Measurements from ENCODE around the gene LYPD6B.
A peak's percentile ranks its signal among the peaks of the same experiment; 100 is the strongest.
"Not testable (repeated sequence)": the region's sequence is repeated elsewhere in the genome, so short reads cannot be mapped to it uniquely, and the experiment has no call there.

LYPD6B gene

GRCh38 chr2:149221898-149222297 is 183.4 kb downstream of the LYPD6B start:
- no peak for DNase-seq

- no peak for DNase-seq
These were observed 185.1 kb downstream of the LYPD6B start for GRCh38 chr2:149223472-149224095.

- no peak for DNase-seq
These were observed 186.0 kb downstream of the LYPD6B start for GRCh38 chr2:149224543-149224942.

DNA sequence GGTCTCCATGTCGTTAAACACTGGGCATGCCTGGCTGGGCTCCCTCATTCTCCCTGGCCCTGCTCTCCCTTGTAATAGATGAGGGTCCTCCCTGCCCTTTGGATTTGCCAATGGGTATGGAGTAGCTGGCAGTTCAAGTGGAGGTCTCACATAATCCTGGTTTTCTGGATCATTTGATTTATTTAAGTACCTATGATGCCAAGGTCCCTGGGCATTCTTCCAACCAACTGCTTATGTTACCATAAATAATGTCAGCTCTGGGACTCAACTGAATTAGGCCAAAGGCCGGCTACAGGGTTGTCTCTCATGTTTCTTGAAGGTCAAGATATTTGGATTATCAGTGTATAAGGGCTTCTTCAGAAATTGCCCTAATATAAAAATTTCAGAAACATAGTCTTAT is 186.9 kb downstream of the LYPD6B start:
- no peak for DNase-seq

DNA sequence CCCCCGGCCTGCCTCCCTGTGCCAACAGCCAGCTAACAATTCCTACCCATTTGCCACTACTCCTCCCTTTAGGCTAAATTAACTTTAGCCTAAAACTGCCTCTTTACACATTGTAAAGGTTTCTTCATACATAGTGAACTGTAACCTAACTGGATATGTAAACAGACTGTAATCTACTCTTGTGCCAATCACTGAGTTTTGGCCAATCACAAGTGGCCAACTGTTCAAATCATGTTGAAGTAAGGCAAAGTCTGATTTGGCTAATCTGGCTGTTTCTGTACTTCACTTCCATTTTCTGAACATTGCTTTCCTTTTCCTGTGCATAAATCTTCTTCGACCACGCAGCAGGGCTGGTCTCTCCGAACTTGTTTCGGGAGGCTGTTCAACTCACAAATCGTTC is 188.3 kb downstream of the LYPD6B start:
- DNase-seq: no peak

GRCh38 chr2:149235816-149236375 is 197.4 kb downstream of the LYPD6B start:
- no peak for DNase-seq

GRCh38 chr2:149236410-149236809 is 197.9 kb downstream of the LYPD6B start:
- DNase-seq: peak in 1 of 2 experiments; percentile 20

DNA sequence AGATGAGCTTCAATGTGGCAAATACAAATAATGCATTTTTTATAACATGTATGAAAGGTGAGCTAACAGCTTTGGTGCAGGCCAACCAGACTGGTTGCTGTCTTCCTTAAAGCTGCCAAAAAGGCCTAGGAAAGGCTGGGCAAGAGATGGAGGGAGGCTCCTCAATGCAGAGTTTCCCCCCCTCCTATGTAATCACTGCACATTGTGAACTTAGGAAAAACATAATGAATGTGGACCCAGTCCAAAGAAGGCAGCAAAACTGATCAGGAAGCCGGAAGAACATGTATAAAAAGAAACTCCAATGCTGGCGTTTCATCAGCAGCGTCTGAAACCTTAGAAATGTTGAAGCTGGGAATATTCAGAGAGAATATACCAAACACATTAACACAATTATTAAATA is 207.7 kb downstream of the LYPD6B start:
- no peak for DNase-seq

DNA sequence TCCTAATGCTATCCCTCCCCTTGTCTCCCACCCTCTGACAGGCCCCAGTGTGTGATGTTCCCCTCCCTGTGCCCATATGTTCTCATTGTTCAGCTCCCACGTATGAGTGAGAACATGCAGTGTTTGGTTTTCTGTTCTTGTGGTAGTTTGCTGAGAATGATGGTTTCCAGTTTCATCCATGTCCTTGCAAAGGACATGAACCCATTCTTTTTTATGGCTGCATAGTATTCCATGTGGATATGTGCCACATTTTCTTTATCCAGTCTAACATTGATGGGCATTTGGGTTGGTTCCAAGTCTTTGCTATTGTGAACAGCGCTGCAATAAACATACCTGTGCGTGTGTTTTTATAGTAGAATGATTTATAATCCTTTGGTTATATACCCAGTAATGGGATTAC is 212.9 kb downstream of the LYPD6B start:
- DNase-seq: not testable (repeated sequence)

DNA sequence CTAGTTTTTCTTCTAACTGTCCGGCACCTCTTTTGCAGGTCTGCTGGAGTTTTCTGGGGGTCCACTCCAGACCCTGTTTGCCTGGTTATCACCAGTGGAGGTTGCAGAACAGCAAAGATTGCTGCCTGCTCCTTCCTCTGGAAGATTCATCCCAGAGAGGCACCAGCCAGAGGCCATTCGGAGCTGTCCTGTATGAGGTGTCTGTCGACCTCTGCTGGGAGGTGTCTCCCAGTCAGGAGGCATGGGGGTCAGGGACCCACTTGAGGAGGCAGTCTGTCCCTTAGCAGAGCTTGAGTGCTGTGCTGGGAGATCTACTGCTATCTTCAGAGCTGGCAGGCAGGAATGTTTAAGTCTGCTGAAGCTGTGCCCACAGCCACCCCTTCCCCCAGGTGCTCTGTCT is 218.4 kb downstream of the LYPD6B start:
- DNase-seq: not testable (repeated sequence)

GRCh38 chr2:149258531-149258930 is 220.0 kb downstream of the LYPD6B start:
- peak in 1 of 2 experiments; percentile 17 for DNase-seq

DNA sequence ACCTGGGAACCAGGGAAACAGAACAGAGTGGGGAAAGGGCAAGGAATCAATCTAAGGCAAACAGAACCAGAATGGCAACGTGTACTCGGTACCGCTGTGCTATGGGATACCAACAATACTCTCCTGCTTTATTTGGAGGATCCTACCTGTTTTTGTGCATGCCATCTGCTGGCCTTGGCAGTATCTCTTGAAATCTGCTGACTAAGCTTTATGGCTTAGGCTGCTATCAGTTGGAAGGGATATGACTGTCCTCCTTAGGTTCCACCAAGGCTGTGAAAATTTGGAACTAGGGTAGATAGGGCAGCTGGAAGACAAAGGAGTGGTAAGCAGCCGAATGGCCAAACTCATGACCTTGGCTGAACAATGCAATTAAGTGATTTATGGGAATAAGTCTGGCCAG is 220.6 kb downstream of the LYPD6B start:
- DNase-seq: no peak

DNA sequence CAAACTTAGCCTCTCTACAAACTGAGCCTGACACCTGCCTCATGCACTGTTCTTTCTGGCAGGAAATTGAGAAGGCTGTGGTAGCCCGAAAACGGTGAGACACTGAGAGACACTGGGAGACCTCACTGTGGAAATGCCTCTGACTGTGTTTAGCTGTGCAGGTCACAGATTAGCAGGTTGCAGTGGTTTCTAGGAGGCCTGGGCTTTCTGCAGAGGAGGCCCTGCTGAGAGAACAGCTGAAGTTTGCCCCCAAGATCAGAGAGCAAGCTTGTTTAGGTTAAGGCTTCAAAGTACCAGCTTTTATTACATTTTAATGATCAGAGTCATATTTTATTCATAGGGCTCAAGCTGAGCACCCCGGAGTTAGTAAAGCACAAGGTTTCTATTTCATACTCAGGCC is 223.2 kb downstream of the LYPD6B start:
- DNase-seq: no peak
